Cerebellar cortex (tissue), 1 donor: Measurements from ENCODE around the gene ASPHD2.
A peak's percentile ranks its signal among the peaks of the same experiment; 100 is the strongest.
"Not testable (repeated sequence)": the region's sequence is repeated elsewhere in the genome, so short reads cannot be mapped to it uniquely, and the experiment has no call there.

Experiments used
- DNase-seq: peaks from one replicate; pipeline ENCODE4 v3.0.0-alpha.2; 2015; ENCODE audit warnings: low spot score

ASPHD2 gene

GRCh38 chr22:26416670-26417276 is 12.3 kb upstream of the ASPHD2 start:
- DNase-seq: no peak

- no peak for DNase-seq
Observed at GRCh38 chr22:26417406-26417805, 11.7 kb upstream of the ASPHD2 start.

GRCh38 chr22:26418620-26419019 is 10.4 kb upstream of the ASPHD2 start:
- DNase-seq: no peak

DNA sequence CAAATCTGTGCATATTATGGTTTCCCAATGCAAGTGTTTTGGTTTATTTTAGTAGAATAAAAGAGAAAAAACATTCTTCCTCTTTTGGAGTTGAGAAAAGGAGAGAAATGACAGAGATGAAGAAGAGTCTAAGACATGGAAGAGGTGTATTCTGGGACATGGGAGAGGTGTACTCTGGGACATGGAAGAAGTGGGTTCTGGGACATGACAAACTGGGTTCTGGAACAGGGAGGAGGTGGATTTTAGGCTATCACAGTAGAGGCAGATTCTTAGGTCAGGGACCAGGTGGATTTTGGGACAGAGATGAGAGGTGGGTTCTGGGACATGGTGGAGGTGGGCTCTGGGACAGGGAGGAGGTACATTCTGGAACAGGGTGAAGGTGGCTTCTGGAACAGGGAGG is 2.1 kb upstream of the ASPHD2 start:
- no peak for DNase-seq

- DNase-seq: peak; percentile 21
Observed at GRCh38 chr22:26429458-26430286, 612 bp downstream of the ASPHD2 start.

DNA sequence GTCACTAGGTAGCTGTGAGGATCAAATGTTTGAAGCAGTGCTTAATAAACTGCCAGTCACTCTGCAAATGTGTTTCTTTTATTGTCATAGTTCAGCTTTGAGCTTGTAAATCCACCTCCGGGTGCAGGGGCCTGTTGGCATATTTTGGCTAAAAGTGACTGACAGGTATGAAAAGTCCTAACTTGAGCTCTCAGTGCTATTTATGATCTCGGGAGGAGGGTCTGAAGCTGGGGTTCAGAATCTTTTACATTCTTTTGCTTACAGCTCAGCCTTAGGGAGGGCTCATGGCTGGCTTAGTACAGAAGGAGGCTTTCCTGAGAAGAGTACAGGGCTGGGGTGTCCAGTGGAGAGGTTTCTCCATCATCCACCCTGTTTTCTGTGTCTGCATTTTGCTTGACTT is 1.5 kb downstream of the ASPHD2 start:
- peak; percentile 23 for DNase-seq

DNA sequence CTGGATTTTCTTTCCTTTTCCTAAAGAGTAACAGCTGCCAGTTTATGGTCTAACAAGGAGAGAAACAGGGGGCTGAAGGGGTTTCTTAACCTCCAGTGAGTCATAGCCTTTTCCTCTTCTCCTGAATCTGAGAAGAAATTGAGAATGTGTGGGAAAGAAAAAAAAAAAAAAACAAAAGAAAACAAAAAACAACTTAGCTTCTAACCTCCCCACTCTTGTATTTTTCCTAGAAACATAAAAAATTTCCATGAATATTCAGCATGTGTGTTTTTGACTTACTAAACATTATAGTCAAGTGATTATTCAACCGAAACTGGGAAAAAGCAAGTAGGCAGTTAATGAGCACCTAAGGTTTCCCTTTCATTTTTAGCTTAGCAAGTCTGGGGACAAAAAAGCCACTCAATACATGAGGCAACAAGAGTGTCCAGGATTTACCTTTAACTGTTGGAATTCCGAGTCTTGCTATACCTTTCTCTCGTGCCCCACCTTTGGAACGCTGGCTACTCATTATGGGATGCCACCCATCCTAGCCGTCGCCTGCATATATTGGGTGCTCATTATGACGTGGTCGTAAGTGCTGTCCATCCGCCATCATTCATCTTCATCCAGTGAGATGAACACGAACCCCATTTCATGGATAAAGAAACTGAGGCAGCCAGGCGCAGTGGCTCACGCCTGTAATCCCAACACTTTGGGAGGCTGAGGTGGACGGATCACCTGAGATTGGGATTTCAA is 2.4 kb downstream of the ASPHD2 start:
- DNase-seq: no peak

- DNase-seq: no peak
Observed at GRCh38 chr22:26432619-26433311, 3.7 kb downstream of the ASPHD2 start.

GRCh38 chr22:26433805-26434204 is 4.7 kb downstream of the ASPHD2 start:
- DNase-seq: no peak

DNA sequence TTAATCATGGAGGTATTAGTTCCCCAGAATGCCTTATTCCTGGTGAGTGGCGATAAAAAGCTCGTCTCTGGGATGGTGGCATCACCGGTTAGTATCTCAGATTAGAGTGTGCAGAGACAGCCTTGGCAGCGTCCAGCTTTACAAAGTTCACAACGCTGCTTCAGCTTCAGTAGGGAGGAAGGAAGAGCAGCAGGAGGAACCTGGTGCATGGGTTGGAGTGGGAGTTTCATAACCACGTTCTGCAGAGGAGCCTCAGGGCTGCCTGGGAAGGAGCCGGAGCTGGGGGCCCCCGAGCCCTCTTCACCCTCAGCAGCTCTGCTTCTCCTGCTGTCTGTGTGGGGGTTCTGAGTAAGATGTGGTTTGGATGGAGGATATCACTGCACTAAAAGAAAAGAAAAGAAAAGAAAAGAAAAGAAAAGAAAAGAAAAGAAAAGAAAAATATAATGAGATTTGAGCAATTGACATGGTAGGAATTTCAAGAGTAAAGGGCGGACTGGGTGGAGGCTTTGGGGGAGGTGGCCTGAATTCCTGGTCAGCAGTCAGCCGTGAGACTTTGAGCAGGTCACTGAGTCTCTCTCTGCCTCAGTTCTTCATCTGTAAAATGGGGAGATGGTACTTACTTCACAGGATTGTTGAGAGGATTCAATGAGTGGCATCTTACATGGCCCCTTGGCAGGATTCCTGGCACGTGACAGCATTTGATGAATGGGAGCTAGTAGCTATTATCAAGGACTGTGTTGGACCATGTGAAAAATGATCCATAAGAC is 6.5 kb downstream of the ASPHD2 start:
- peak; percentile 40 for DNase-seq

GRCh38 chr22:26436903-26437515 is 7.9 kb downstream of the ASPHD2 start:
- DNase-seq: peak; percentile 73

DNA sequence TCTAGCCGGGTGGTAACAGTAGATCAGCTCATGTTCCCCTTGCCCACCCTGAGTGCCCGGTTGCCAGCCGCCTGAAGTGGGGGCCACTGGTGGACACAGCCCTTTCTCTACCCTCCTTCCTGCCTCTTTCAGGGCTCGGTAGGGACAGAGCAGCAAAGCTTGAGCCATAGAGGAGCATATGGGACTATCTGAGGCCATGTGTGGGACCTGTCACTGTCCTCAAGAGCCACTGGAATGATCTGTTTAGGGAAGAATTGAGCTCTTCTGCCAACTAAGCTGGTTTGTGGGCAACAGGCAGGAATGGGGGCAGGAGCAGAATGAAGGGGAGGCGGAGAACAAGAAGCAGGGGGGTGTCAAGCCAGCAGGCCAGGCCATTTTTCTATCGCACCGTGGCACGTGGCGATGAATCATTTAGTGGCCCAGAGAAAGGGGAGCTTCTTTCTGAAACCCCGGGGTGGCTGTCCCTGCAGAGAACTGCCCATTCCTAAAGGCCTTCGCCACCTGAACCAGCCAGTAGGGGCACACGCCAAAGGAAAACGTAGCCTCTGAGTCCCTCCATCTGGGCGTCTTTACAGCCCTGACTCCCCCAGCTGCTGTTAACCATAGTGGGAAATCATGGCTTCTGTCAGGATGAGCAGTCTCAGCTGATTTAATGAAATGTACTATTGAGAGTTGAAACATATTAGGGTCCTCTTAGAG is 8.8 kb downstream of the ASPHD2 start:
- peak; percentile 44 for DNase-seq

DNA sequence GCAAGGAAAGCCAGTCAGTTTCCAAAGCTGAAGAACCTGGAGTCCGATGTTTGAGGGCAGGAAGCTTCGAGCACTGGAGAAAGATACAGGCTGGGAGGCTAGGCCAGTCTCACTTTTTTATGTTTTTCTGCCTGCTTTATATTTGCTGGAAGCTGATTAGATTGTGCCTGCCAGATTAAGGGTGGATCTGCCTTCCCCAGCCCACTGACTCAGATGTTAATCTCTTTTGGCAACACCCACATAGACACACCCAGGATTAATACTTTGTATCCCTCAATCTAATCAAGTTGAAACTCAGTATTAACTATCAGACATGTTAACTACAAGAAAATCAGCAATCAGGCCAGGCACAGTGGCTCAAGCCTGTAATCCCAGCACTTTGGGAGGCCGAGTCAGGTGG is 9.7 kb downstream of the ASPHD2 start:
- DNase-seq: not testable (repeated sequence)

DNA sequence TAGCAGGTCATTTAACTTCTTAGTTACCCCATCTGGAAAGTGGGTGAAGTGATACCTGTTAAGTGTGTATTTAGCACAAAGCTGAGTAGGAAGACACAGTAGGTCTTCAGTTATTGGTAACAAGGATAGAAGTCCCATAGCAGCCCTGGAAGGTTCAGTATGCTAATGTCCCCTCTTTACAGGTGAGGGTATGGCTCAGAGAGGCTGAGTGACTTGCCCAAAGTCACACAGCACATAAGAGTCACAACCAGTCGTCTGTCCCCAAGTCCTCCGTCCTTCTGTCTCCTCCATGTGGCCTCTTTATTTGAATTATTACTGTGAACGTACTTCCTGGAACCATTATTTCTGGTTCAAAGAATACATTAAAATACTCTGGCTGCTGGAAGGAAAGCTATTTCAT is 10.5 kb downstream of the ASPHD2 start:
- no peak for DNase-seq

GRCh38 chr22:26442086-26442756 is 13.2 kb downstream of the ASPHD2 start:
- no peak for DNase-seq

DNA sequence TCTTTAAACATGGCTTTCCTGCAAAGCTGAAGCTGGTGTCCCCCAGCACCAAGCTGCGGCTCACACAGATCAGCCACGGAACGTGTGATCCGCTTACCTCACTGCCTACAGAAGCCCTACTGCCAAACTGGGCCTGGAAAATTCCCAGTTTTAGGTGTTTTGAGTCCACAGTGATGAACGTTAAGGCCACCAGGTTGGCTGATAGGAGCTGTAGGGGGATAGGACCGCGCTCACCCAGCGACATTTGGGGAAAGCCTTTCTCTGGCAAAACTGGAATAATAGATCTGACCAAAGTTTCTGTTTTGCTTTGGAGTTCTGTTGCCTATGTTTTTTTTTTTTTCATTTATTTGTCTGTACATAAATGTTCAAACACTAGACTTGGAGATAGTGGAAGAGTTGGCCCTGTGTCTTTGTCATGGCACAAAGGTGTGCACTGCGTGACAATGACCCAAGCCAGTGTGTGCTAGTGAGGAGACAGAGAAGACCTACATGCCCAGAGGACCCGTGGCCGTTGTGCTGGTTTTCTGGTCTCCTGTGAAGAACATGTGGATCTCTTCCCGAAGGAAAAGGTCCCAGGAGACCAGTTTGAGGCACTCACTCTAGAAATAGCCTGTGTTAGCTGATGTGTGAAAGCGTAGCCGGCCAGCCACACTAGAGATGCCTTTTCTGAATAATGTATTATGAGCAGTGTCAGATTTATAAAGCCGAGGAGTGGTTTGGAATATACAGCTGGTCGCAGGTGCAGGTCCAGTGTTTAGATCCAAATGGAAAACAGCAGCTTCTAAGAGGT is 15.0 kb downstream of the ASPHD2 start:
- peak; percentile 45 for DNase-seq

- no peak for DNase-seq
Observed at GRCh38 chr22:26444777-26445176, 15.7 kb downstream of the ASPHD2 start.

DNA sequence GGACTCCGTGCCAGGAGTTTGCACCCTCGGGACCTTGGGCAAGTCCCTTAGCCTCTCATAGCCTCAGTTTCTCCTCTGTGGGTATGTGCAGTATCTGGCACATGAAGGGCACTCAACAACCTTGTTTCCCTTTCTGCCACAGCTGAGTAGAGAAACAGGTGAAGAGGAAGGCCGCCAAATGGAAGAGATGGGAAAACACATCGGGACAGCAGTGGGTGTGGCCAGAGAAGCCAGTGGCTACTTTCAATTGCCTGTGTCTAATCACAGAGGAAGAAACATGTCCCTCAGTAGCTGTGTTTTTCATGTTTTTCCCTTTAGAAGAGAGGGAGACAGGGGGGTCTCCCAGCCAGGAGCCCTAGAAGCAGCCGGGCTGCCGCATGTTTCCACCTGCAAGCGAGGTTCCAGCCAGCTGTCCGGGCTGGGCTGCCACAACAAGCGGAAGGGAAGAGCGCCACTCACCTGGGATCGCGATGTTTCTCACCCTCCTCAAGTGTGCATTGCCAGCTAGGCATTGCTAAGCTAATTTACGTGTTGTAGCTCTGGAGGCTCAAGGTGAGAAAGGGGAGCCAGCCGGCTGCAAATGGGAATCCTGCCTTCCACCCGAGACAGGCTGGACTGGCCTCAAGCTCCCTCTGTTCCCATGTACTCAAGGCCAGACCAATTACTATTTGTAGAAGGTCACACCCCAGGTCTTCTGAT is 16.7 kb downstream of the ASPHD2 start:
- DNase-seq: peak; percentile 61
